CD4-positive, alpha-beta T cell treated with Interferon gamma for 1 hour (primary cell): ENCODE results near the gene INF2.

ENCODE experiments used
- DNase-seq: peaks from one replicate; pipeline ENCODE4 v3.0.0-alpha.2; 2020

INF2 gene

DNA sequence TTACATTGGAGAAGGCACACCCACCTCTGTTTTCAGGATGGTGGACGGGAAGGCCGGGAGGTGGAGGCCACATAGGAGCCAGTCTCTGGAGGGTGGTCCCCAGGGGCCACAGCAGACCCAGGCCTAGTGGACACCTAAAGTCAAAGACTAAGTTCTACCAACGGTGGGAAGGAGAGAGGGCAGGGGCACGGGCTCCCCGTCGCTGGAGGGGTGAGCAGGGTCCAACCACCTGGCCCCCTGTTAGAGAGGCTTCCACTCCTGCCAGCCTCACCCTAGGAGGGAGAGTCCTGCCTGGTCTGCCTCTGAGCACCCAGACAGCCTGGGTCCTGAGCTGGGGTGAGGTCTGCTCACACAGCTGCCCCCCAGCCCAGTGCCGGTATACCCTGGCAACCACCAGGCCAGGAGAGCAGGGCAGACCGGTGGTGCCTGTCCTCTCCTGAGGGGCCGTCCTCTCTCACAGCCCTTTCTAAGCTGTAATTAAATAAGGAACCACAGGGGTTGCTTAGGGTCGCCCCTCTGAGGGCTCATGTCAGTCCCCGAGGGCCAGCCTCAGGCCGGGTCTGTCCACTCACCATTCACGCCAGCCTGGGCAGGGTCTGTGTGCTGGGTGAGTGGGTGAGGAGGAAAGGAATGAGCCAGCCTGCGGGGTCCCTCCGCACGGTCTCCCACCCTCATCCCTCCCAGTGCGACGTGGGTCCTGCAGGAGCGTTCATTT, 2.3 kb downstream of the INF2 start:
- DNase-seq, result no peak

DNA sequence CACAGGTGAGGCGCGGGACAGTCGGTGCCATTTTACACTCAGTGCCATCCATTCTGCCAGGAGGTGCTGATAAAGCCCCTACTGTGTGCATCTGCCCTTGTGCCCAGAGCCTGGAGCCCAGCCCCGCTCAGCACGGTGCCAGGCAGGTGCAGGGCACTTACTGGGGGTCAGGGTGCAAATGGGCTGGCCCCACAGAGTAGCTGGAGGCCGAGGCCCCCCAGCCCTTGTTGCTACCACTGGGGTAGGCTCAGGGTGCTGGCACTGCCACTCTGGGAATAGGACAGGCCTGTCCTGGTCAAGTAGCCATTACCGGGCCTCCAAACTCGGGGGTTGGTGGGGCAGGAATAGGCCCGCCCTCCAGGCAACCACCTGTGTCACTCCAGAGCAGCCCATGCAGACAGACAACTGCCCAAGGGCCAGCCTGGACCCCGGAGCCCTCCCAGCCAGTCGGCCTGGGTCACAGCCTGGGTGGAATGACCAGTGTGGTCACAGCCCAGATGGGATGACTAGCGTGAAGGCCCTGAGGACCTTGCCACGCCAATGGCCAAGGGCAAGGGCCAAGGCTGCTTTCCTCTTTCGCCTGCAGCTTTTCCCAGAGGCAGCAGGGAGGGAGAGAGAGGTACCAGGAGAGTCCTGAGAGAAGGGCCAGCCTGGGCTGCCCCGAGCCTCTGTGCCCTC, 3.0 kb downstream of the INF2 start:
- DNase-seq, result no peak

DNA sequence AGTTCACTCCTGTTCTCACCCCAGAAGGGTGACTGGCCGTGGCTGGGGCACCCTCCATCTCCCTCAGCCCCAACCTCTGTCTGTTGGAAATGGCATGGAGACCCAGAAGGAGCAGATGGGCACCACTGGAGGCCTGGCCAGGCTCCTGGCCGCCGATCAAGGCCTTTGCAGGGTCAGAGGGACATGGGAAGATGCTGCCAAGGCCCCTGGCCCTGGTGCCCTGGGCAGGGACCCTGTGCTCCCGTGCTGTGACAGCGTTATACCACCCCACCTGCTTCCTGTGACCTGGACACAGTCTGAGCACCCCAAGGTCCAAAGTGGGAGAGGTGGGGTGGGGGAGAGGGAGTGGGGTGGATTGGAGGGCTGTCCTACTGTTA, 3.5 kb downstream of the INF2 start:
- no peak for DNase-seq

DNA sequence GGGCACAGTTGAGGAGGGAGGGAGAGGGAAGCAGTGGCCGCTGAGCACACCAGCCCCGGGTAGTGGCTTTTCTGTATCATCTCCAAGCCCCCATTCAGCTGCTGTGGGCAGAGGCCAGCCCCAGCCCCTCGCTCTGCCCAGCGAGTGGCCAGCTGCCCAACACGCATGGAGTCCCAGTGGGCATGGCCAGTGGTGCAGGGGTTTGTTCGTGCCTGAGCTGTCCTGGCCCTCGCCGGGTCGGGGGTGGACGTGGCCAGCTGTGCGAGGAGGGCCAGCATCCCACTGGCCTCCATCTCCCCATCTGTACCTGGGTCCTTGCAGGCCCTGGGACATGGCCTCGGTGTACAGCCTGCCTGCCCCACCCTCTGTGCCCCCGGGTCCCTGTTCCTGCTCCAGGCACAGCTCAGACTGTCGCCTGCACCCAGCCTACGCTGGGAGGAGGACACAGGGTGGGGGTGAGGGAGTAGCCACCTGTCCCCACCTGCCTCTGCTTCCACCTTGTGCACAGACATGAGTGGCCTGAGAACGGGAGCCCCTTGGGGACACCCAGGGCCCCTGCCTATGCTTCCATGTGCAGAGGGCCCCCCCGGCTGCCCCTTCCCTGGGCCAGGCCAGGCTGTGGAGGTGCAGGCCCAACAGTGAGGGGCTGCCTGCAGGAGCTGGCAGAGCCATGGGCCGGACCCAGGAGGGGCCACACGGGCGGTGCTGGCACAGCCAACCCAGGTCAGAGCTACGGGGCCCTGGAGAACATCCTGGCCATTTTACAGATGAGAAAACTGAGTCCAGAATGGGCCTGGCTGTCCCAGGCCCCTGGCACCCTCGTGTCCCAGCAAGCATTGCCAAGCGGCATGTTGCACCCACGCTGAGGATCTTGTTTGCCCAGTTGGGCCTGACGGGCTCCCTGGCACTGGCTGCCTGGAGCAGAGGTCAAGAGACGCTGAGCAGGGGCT, 4.3 kb downstream of the INF2 start:
- DNase-seq, result no peak

DNA sequence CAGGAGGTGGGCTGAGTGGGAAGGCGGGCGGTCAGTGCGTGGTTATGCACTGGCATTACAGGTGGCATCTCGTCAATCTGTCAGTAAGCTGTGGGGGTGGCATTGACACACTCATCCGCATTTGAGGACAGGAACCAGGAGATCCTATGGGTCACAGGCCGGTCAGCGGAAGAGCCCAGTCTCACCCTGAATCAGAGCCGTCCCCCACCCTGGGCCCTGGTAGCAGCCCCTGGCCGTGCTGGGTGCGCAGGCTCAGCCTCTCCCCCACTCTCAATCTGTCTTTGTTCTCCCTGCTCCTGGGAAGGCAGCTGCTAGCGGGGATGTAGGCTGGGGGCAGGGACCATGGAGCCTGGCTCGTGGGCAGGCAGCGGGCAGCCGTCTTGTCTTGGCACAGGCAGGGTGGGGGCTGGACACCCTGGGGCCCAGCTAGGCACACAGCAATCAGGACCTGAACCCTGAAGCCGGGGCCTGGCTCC, 5.1 kb downstream of the INF2 start:
- no peak for DNase-seq

DNA sequence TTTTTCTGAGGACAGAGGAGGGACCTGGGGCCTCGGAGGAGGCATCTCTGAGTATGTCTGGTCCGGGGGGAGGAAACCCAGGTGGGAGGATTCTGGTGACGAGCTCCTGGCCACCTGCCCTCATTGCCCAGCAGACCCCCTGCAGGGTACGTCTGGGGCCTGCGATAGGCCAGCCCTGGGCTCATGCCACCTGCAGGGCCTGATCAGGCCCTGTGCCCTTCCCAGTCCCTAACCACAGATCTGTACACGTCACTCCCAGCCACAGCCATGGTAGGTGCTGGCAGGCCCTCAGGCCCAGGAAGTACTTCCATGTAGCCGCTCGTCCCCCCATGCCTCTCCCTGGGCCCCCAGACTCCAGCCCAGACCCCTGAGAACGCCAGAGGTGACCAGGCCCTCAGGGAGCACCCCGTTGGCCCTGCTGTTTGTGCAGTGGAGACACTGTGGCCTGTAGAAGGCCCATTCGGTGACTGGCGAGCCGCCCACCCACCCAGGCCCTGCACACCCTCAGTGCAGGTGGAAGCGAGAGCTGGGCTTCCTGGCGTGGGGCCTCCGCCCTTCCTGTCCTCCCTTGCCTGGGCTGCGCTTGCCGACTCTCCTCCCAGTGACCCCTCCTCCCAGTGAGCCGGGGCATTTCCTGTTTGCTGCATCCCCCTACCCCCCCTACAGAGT, 5.7 kb downstream of the INF2 start:
- DNase-seq, result peak; percentile 42

DNA sequence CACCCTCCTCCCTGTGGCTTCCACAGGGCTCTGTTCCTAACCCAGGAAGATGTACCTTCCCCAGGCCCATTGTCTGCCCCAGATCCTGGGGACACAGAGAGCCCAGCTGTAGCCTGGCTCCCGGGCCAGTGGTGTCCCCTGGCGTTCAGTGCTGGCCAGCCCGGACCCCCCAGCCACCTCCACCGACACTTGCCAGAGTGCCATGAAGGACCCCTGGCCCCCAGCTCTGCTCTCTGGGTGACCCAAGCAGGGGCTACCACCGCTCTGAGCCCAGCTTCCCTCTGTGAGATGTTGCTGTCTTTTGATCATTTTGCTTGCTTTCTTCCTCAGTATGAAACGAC, 6.2 kb downstream of the INF2 start:
- no peak for DNase-seq

DNA sequence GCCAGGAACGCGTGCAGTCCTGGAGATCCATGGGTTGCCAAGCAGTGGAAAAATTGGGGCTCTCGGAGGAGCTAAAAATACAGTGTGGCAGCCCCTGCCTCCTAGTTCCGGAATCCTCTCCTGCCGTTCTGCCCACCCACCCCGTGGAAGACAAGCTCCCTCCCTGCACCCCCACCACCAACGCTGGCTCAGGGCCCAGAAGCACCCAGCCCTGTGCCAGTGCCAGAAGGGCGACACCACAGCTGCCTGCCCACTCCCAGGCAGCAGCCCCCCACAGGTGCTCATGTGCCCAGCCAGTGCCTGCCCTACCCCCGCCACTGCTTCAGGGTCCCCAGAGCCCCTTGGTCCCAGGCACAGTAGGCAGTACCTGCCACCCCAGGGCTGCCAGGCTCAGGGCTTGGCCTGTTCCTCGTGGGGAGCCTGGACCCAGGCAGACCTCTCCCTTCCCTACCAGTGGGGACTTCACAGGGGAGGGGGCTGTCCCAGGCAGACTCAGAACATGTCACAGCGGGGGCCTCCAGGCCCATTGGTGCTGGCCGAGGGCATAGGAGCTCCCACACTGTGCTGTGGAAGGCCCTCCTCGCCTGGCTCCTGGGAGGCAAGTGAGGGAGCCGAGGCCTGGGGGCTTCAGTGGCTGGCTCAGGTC, 7.4 kb downstream of the INF2 start:
- no peak for DNase-seq

DNA sequence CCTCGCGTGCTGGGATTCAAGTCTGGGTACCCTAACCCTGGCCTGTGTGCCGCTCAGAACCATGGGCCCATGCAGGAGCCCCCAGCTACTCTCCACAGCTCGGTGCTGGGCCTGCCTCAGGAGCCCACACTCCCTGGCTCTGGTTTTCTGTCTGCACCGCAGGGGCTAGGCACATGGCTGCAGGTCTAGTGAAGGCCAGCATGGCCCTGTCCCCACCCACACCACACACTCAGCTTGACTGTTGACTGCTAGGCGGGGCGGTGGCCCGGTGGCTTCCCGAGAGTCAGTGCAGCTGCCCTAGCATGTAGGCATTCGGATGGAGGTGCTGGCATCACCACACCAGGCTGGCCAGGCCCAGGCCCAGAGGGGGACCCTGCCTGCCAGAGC, 7.9 kb downstream of the INF2 start:
- no peak for DNase-seq

DNA sequence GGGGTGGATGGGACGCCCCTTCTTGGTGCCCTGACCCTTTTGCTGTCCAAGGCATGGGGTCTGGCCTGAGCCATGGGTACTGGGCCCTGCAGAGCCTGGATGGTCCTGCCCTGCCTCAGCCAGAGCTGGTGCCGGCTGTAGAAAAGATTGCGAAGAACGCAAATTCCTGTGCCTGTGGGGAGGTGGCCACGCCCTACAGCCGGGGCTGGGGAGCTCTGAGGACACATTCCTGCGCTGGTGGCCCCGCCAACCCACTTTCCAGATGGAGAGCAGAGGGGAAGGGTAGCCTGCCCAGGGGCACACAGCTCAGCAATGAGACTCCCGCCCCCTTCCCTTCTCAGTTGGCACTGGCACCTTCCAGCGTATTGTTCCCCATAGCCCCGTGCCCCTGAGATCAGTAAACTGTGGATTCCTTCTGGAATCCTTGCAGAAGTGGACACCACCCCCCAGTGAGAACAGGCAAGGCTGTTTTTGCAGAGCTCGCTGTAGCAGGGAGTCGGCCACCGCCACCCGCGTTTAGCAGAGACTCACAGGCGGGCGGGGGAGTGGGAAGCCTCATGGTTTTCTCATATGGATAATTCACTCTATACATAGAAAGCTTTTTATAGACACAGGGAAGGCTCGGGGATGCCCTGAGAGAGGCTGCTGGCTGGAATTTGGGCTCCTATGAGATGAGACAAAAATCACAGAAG, 8.6 kb downstream of the INF2 start:
- DNase-seq, result no peak

DNA sequence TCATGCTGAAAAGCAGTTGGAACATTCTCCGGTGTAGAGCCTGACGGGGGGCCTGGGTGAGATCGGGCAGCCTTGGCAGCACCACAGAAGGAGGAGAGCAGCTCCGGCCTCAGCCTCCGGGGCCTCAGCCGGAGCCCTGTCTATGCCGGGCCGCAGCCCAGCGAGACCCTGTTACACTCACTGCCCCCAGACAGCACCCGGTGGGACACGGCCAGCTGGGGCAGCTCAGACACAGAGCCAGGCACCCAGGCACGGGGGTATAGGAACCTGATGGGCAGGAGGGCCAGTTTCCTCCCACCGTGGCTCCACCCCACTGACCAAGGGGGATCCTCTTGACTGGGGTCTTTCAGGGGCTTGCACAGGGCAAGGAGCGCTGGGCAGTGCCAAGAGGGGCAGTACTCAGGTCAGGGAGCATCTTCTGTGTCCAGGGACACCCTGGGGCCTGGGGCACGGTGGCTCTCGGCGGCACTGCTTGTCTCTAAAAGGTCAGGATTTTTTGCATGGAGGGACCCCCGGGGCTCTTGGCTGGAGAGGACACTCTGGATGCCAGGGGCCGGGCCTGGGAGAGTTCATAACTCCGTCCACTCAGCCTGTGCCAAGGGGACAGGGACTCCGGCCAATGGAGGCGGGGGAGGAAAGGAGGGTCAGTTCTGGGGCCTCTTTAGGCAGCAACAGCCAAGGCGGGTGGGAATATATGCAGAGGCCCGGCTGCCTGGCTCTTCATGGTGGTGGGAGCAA, 9.4 kb downstream of the INF2 start:
- DNase-seq, result no peak

DNA sequence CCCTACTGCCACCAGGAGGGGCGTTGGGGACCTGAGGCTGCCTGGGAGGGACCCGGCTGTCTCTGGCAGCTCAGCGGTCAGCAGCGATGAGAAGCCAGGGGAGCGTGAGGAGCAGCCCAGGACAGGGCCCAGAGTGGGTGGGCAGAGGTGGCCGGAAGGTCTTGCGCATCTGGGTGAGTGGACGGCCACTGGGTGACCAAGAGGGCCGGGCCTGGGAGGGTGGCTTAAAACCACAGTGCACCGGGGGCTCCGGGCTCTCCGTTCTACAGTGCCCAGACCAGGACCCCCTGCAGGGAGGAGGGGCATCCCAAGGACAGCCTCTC, 10.0 kb downstream of the INF2 start:
- DNase-seq, result no peak

DNA sequence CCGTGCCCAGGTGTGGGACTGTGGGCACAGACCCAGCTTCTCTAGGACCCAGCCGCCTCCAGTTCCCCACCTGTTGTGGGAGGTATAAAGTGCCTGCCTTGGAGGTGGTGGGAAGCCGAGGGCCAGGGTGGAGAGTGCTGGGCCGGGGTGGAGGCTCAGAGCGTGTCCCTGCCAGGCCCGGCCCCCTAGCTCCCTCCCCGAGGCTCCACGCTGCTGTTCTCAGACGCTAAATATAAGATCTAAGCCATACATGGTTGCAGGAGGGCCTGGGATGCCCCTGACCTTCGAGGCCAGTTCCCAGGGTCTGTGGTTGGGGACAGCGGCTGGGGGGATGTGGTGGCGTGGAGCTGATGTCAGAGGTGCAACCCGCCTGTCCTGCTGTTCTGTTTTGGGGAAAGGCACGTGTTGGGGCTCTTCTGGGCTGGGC, 10.8 kb downstream of the INF2 start:
- DNase-seq, result no peak

DNA sequence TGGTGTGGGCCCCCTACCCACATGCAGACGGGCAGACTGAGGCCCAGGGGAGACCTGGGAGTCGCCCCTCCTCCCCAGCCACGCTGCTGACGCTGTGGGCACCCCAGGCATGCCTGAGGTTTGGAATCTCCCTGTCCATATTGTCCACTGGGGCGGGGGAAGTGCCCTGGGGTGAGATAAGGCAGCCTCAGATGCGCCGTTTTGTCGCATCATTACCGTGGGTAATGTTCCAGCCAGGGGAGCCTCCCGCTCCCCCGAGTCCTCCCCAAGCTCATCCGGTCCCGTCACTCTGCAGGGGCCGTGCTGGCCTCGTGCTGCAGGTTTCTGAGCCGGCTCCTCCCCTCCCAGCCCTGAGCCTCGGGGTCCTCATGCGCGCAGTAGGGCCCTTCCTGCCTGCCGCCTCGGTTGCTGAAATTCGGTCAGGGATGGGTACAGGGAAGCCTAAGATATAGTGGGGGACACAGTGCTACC, 11.4 kb downstream of the INF2 start:
- DNase-seq, result no peak

DNA sequence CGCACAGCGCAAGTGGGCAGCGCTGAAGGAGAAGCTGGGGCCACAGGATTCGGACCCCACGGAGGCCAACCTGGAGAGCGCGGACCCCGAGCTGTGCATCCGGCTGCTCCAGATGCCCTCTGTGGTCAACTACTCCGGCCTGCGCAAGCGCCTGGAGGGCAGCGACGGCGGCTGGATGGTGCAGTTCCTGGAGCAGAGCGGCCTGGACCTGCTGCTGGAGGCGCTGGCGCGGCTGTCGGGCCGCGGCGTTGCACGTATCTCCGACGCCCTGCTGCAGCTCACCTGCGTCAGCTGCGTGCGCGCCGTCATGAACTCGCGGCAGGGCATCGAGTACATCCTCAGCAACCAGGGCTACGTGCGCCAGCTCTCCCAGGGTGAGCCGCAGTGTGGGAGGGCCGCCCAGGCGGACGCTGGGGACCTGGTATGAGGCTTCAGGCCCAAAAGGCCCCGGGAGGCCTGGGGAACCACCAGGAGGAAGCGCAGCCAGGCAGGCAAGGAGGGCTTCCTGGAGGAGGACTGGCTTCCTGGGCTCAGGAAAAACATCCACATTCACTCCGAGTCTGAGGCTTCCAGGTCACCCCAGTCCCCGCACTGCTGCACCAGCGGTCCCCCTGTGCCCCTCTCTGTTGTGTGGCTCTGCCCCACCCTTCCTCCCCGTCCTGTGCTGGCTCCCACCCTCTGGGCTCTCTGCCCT, 12.1 kb downstream of the INF2 start:
- no peak for DNase-seq

DNA sequence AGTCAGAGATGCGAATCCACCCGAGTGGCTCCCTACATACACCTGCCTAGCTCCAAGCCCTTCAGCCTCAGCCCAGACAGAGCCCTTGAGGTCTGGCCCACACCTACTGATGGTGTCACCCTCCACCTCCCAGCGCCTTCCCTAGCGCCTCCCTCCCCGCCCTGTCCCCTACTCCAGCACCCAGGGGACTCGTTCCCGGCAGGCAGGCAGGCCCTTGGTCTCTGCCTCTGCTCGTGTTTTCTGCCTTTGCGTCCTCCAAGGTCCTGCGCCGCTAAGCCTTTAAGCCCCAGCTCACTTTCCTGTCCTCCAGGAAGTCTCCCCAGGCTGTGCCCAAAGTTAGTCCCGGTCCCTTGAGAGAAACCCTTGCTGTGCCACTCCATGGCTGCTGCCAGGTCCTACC, 12.7 kb downstream of the INF2 start:
- no peak for DNase-seq

DNA sequence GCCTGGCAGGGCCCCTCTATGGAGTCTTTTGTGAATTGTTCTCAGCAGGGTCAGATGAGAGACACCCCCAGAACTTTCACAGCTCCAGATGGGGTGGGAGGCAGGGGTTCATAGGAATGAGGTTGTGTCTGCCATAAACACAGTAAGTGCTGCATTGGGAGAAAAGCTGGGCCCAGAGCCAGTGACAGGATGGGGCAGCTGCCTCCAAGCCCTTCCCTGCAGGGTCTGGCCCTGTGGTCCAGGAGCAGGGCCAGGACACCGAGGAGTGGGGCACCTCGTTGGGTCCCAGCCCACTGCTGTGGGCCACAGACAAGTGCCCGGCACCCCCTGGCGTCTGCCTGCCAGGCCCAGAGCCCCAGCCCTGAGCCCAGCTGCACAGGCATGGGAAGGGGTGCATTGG, 13.3 kb downstream of the INF2 start:
- no peak for DNase-seq

DNA sequence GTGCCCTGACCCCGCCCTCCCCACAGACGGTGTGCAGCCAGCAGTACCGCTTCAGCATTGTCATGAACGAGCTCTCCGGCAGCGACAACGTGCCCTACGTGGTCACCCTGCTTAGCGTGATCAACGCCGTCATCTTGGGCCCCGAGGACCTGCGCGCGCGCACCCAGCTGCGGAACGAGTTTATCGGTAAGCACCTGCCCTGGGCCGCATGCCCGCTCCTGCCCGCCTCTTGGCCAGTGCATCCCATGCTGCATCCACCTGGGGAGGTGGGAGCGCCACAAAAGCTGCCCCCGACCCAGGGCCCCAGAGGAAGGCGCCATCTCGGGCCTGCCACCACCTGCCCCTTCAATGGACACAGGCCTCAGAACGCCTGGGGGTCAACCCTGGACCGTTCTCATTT, 13.9 kb downstream of the INF2 start:
- DNase-seq, result no peak

DNA sequence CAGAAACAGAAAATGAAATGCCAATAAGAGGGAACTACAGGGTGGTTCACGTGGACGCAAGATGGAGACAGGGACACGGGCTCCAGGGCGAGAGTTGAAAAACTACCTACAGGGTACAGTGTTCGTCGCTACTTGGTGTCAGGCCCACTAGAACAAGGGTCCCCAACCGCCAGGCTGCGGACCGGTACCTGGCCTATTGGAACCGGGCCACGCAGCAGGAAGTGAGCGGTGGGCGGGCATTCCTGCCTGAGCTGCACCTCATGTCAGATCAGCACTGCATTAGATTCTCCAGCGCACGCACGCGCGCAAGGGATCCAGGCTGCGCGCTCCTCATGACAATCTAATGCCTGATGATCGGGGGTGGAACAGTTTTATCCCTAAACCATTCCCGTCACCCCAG, 14.8 kb downstream of the INF2 start:
- no peak for DNase-seq

DNA sequence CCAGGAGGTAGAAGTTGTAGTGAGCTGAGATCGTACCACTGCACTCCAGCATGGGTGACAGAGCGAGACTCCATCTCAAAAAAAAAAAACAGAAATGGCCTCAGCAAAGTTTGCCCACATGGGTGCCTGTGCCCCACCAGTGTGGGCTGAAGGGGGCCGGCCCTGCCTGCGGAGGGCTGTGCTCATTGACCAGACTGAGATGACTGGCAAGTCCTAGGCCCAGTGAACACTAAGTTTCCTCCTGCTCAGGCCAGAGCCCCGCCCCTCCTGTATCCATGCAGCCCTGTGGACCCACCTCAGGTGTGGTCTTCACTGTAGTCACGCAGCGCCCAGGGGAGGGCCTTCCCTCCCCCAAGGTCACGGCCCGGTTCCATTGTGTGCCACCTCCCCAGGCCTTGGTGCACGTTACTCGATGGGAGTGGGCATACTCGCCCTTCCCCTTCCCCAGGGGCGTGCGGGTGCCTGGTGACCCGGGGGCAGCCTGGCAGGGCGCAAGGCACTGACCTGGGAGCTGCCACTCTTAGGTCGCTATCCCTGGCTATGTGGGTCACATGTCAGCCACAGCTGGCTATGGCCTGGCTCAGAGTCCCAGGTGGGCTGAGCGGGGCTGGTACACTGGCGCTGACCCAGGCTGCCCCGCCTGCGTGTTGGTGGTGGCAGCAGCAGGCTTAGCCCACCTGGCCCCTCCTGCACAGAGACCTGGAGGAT, 16.1 kb downstream of the INF2 start:
- DNase-seq, result no peak
